COLO668 (cell line): ENCODE measurements around the gene PRRC2B.
"Not testable (repeated sequence)": the region's sequence is repeated elsewhere in the genome, so short reads cannot be mapped to it uniquely, and the experiment has no call there.

Experiments
- DNase-seq: peaks from one replicate; lab custom pipeline; 2025; ENCODE audit not compliant: unreplicated experiment; lab: John Stamatoyannopoulos, UW

The PRRC2B gene

GRCh38 chr9:131432597-131433301 is 38.9 kb downstream of the PRRC2B start:
- no peak for DNase-seq

- DNase-seq = no peak
Observed at GRCh38 chr9:131433302-131433854, 39.5 kb downstream of the PRRC2B start.

GRCh38 chr9:131434673-131435072 is 40.8 kb downstream of the PRRC2B start:
- DNase-seq = no peak

GRCh38 chr9:131436376-131436775 is 42.5 kb downstream of the PRRC2B start:
- DNase-seq = no peak

- no peak for DNase-seq
Observed at GRCh38 chr9:131436865-131437271, 43.0 kb downstream of the PRRC2B start.

- DNase-seq = no peak
Observed at GRCh38 chr9:131438190-131438589, 44.3 kb downstream of the PRRC2B start.

GRCh38 chr9:131439224-131439623 is 45.3 kb downstream of the PRRC2B start:
- no peak for DNase-seq

GRCh38 chr9:131441441-131441840 is 47.6 kb downstream of the PRRC2B start:
- no peak for DNase-seq

- DNase-seq = no peak
Observed at GRCh38 chr9:131442351-131442750, 48.5 kb downstream of the PRRC2B start.

GRCh38 chr9:131443648-131444047 is 49.8 kb downstream of the PRRC2B start:
- no peak for DNase-seq

GRCh38 chr9:131446276-131446675 is 52.4 kb downstream of the PRRC2B start:
- no peak for DNase-seq

GRCh38 chr9:131447148-131447547 is 53.3 kb downstream of the PRRC2B start:
- DNase-seq = no peak

- no peak for DNase-seq
Observed at GRCh38 chr9:131447600-131447999, 53.7 kb downstream of the PRRC2B start.

GRCh38 chr9:131448818-131449217 is 54.9 kb downstream of the PRRC2B start:
- no peak for DNase-seq

GRCh38 chr9:131449276-131449675 is 55.4 kb downstream of the PRRC2B start:
- DNase-seq = no peak

GRCh38 chr9:131454028-131454427 is 60.1 kb downstream of the PRRC2B start:
- no peak for DNase-seq

- not testable (repeated sequence) for DNase-seq
Observed at GRCh38 chr9:131455655-131456054, 61.8 kb downstream of the PRRC2B start.

- DNase-seq = no peak
Observed at GRCh38 chr9:131457746-131458145, 63.9 kb downstream of the PRRC2B start.

- no peak for DNase-seq
Observed at GRCh38 chr9:131459056-131459455, 65.2 kb downstream of the PRRC2B start.

GRCh38 chr9:131461166-131461565 is 67.3 kb downstream of the PRRC2B start:
- no peak for DNase-seq

GRCh38 chr9:131464354-131465000 is 70.6 kb downstream of the PRRC2B start:
- DNase-seq = no peak

GRCh38 chr9:131465401-131465800 is 71.5 kb downstream of the PRRC2B start:
- no peak for DNase-seq
